LNCaP clone FGC (cell line): ENCODE data around the gene FRAS1.
"Not testable (repeated sequence)": the region's sequence is repeated elsewhere in the genome, so short reads cannot be mapped to it uniquely, and the experiment has no call there.

ENCODE experiments used
- DNase-seq: peaks from one replicate; pipeline ENCODE4 v3.0.0-alpha.2; 2011; ENCODE audit warnings: low read depth
- H3K4me3 ChIP-seq: 2 replicates; pipeline ENCODE4 v1.5.1; 2011; ENCODE audit warnings: mild to moderate bottlenecking, low read depth, low read length, control low read depth
- CTCF ChIP-seq: IDR thresholded peaks from 2 replicates; pipeline ENCODE4 v1.5.1; 2012; ENCODE audit warnings: mild to moderate bottlenecking; ENCODE audit not compliant: control insufficient read depth, insufficient read depth; ENCODE audit errors: extremely low read depth

FRAS1 gene

GRCh38 chr4:78318126-78318525 is 261.0 kb downstream of the FRAS1 start:
- TF ChIP-seq CTCF: no peak
- no peak overlapping the region for H3K4me3 ChIP-seq
- DNase-seq: no peak

DNA sequence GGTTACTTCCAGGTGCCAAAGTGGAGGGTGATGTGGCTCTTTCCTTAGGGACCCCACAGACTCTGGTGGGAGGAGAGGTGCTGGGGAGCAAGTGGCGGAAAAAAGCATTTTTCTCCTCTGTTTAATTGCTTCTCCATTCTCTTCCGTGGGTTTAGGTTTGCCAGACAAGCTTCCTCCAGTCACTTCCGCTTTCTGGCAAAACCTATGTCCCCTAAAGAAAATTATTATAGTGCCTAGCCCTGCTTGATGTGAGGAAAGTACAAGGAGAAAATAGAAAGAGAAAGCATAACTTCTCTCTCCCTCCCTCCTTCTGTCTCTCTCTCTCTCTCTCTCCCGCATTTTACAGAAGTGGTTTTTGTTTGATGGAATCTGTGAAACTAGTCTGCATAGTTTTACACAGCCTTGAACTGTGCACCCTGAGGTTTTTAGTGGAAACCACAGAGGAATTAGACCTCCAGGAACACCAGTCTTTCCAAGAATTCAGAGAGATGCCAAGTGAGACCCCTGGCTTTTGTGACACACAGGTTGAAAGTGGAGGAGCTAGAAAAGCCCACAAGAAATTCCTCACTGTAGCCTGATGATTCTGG is 263.3 kb downstream of the FRAS1 start:
- no peak overlapping the region for H3K4me3 ChIP-seq
- no peak for TF ChIP-seq CTCF
- no peak for DNase-seq

DNA sequence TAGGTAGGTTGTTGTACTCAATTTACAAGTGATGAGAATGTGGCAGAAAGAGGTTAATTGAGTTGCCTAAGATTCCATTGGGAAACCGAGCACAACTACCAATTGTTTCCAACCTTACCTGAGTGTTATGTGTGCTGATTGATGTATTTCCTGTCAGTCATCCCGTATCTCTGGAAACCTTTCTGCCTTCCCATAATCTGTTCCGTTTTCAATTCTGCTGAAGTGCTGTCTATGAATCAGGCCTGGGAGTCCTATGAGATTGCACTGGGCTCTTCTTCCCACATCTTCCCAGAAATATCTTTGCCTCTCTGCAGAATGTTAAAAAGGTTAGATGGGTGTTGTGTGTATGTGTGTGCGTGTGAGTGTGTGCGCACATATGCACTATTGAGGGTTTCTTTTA is 264.9 kb downstream of the FRAS1 start:
- TF ChIP-seq CTCF: no peak
- DNase-seq: no peak
- no peak overlapping the region for H3K4me3 ChIP-seq

GRCh38 chr4:78323439-78323838 is 266.3 kb downstream of the FRAS1 start:
- DNase-seq: no peak
- no peak overlapping the region for H3K4me3 ChIP-seq
- TF ChIP-seq CTCF: no peak

DNA sequence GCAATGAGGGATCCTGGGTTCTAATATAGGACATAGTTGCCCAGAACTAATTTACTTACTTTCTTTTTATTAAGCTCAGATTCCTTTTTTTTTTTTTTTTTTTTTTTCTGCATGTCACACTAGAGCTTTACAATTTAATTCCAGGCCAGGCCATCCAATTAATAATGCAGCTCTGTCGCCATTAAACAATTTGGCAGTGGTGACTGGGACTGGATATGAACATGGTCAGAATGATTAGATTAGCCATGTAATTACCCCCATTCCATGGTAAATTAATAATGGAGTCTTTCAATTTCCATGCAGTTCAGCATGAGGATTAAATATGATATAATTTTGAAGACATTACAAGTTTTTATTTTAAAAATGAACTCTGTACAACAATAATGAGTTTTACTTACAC is 267.5 kb downstream of the FRAS1 start:
- no peak overlapping the region for H3K4me3 ChIP-seq
- no peak for TF ChIP-seq CTCF
- no peak for DNase-seq

DNA sequence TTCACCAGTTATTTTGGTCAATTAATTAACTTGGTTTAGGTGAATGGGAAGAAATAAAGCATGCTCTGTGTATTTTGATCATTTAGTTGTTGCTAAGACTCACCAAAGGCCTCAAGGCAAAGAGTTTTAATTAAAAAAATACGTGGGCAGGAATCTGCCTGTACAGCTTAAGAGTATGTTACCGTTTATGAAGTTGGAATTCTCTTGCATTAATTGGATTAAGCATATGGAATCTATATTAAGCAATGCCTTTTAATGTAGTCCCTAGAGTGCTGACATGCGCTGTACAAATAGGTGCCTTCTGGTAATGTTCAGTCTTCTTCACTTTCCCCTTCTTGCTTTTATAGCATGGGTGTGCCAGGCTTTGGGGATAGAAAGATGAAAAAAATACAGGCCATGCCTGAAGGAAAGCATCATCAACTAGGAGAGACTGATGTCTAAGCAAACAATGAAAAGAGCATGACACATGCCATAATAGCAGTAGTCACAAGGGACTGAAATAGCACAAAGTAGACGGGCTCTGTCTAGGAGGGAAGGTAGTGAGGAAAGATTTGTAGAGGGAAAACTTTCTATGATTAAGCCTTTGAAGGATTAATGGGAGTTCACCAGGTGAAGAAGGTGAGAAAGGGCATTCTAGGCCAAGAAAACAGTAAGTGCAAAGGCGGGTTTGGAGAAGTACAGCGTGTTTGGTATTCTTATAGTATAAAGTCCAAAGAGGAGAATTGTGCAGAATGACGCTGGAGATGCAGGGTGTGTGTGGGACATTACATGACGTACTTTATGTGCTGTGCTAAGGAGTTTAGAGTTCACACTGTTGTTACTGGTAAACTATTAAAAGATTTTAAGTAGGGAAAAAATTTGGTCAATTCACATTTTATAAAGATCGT is 268.4 kb downstream of the FRAS1 start:
- DNase-seq: no peak
- no peak for TF ChIP-seq CTCF
- no peak overlapping the region for H3K4me3 ChIP-seq

DNA sequence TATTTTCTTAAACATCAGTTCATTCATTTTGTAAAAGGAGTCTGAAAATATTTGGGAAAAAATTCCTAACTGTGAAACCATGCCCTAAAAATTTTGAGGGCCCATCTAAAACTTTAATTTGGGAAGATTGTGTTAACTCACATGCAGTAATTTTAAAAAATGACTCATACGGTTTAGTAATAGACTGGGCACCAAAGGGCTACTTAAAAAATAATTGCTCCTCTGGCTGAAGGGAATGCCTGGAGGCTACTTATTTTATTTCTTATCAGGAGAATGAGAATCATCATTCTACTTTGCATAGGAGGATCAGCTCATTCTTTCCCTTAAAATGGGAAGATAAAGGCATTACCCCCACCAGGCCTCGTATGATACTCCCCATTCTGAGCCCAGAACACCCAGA is 271.5 kb downstream of the FRAS1 start:
- not testable (repeated sequence) for H3K4me3 ChIP-seq, DNase-seq
